22Rv1 (cell line): Measurements from ENCODE around the gene EBI3.

Source experiments
- H3K27ac ChIP-seq: fragments of 450-650 bp; 2 replicates; pipeline ENCODE4 v1.5.1; 2017
- ZFX ChIP-seq: fragments of 450-650 bp; IDR thresholded peaks from 2 replicates; pipeline ENCODE4 v1.6.1; 2017; ENCODE audit warnings: antibody characterized with exemption, borderline replicate concordance
- TF ChIP-seq, protein P1 (sequence below): fragments of 450-650 bp; IDR thresholded peaks from 2 replicates; pipeline ENCODE4 v1.5.1; 2017; ENCODE audit warnings: mild to moderate bottlenecking

The EBI3 gene

DNA sequence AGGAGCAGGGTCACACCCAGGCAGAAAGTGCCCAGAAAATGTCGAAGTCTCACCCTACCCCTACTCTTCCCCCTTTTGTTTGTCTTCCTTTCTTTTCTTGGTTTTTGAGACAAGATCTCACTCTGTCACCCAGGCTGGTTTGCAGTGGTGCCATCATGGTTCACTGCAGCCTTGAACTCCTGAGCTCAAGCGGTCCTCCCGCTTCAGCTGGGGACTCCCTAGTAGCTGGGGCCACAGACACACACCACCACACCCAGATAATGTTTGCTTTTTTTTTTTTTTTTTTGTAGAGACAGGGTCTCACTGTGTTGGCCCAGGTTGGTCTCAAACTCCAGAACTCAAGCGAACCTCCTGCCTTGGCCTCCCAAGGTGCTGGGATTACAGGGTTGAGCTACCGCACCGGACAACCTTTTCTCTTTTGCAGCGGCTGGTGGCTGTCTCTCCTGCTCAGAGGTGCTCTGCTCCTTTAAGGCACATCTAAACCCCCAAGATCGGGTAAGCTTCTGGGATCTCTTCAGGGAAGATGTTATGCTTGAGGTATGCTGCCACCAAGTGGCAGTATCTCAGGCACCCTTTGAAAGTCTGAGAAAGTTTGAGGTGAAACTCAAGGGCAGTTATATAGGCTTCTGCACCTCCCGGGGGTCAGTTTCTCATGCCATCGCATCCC is 22.4 kb upstream of the EBI3 start:
- TF ChIP-seq ZFX, result no peak
- TF ChIP-seq, protein P1, sequence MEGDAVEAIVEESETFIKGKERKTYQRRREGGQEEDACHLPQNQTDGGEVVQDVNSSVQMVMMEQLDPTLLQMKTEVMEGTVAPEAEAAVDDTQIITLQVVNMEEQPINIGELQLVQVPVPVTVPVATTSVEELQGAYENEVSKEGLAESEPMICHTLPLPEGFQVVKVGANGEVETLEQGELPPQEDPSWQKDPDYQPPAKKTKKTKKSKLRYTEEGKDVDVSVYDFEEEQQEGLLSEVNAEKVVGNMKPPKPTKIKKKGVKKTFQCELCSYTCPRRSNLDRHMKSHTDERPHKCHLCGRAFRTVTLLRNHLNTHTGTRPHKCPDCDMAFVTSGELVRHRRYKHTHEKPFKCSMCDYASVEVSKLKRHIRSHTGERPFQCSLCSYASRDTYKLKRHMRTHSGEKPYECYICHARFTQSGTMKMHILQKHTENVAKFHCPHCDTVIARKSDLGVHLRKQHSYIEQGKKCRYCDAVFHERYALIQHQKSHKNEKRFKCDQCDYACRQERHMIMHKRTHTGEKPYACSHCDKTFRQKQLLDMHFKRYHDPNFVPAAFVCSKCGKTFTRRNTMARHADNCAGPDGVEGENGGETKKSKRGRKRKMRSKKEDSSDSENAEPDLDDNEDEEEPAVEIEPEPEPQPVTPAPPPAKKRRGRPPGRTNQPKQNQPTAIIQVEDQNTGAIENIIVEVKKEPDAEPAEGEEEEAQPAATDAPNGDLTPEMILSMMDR, result no peak
- H3K27ac ChIP-seq, result no peak overlapping the region

DNA sequence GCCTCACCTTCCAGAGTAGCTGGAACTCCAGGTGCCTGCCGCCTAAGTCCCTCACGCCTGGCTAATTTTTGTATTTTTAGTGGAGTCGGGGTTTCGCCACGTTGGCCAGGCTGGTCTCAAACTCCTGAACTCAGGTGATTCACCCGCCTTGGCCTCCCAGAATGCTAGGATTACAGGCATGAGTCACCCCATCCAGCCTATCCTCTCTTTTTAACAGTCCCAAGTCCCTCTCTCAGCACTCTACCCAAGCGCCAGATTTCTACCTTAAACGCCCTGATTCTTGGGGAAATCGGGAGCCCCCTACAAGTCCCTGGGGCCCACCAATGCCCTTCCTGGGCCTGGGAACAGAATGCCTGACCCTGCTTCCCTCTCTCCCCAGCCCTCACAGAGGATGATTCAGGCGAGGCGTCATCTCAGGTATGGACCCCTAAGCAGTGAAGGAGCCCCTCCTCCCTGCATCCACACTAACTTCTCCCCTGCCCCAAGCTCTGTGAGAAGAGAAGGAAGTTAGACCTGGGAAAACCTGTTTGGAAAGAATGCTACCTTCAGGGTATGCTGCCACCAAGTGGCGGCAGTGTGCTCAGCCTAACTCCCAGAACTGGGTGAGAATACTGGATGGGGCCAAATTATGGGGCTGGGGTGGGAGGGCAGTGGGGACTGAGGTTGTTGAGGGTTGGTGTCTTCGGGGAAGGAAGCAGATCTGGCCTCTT is 20.8 kb upstream of the EBI3 start:
- TF ChIP-seq ZFX, result no peak
- TF ChIP-seq, protein P1, result peak; percentile 60
- H3K27ac ChIP-seq, result no peak overlapping the region

DNA sequence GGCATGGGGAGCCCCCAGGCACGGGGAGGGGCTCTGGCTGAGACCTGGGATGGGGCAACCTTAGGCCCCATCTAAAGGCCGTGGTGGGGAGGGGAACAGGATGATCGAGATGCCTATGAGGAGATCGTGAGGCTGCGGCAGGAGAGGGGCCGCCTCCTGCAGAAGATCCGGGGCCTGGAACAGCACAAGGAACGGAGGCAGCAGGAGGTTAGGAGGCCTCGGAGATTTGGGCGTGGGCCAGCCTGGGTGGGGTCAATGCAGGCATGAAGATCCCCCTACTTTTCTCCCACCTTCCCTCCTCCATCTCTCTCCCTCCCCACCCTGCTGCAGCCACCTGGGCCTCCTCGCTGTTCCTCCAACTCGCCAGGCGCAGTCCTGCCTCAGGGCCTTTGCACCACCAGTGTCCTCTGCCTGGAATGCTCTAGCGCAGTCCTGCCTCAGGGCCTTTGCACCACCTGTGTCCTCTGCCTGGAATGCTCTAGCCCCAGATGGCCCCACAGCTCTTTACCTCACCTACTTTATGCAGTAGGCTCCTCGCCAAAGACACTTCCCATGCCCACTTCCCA is 19.1 kb upstream of the EBI3 start:
- no peak overlapping the region for H3K27ac ChIP-seq
- TF ChIP-seq, protein P1, result no peak
- no peak for TF ChIP-seq ZFX

DNA sequence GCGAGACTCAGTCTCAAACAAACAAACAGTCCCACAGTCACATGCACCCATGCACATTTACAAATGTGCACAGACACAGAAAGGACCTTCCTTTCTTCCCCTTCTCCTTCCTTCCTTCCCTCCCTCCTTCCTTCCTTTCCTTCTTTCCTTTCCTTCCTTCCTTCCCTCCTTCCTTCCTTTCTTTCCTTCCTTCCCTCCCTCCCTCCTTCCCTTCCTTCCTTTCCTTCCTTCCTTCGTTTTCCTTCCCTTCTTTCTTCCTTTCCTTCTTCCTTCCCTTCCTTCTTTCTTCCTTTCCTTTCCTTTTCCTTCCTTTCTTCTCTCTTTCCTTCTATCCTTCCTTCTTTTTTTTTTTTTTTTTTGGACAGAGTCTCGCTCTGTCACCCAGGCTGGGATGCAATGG is 16.2 kb upstream of the EBI3 start:
- no peak overlapping the region for H3K27ac ChIP-seq
- TF ChIP-seq, protein P1, result no peak
- no peak for TF ChIP-seq ZFX

DNA sequence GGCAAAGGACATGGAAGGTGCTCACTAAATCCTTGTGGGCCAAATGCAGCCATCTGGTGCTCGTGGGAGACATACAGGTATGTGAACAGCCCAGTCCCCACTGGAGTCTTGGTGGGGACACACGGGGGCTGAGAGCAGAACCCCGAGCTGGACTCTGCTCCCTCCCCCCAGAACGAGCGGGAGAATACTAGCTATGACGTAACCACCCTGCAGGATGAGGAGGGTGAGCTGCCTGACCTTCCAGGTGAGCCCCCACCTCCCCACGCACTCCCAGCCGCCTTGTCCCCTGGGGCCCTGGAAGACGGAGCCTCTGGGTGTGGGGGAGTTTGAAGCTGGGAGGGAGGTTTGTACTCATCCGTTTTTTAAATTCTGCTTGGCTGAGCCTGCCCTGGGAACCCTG is 13.5 kb upstream of the EBI3 start:
- TF ChIP-seq, protein P1, result no peak
- TF ChIP-seq ZFX, result no peak
- H3K27ac ChIP-seq, result no peak overlapping the region

DNA sequence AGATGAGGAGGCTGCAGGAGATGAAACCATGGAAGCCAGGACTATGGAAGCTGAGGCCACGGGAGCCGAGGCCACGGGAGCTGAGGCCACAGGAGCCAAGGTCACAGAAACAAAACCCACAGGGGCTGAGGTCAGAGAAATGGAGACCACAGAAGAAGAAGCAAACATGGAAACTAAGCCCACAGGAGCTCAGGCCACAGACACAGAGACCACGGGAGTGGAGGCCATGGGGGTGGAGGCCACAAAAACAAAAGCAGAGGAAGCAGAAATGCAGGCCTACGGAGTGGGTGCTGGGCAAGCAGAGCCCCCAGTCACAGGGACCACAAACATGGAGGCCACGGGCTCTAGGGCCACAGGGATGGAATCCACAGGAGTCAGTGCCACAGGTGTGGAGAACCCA is 12.5 kb upstream of the EBI3 start:
- TF ChIP-seq, protein P1, result no peak
- no peak for TF ChIP-seq ZFX

More for the DNA sequence above, 12.5 kb upstream of the EBI3 start:
- no peak overlapping the region for H3K27ac ChIP-seq
